Skin epidermis (tissue), 12 donors: Measurements from ENCODE around the gene CORO2B.
A peak's percentile ranks its signal among the peaks of the same experiment; 100 is the strongest.

Source experiments
- H3K27ac ChIP-seq, 21 experiments: fragments of 200-600 bp; sonication (generic) in 11 of 21; one replicate each; pipeline ENCODE4 v1.5.0; 2020; ENCODE audit warnings: mild to moderate bottlenecking in 3 of 21, inconsistent platforms in 2 of 21, moderate library complexity in 2 of 21
- H3K4me3 ChIP-seq, 7 experiments: fragments of 200-600 bp; sonication (generic) in 2 of 7; one replicate each; pipeline ENCODE4 v1.5.0; 2020; ENCODE audit warnings: inconsistent platforms in 2 of 7, mild to moderate bottlenecking in 2 of 7, moderate library complexity in 1 of 7

The CORO2B gene

GRCh38 chr15:68553994-68554720, 24.6 kb upstream of the CORO2B start:
- Histone ChIP-seq H3K27ac (no peak overlapping the region), H3K4me3 (no peak overlapping the region)

- Histone ChIP-seq H3K4me3 (no peak overlapping the region), H3K27ac (no peak overlapping the region)
Observed at GRCh38 chr15:68554721-68555678, 23.8 kb upstream of the CORO2B start.

- H3K27ac ChIP-seq: no peak overlapping the region
- no peak overlapping the region for H3K4me3 ChIP-seq
Observed at GRCh38 chr15:68555679-68556037, 23.1 kb upstream of the CORO2B start.

GRCh38 chr15:68556139-68556990, 22.4 kb upstream of the CORO2B start:
- H3K27ac ChIP-seq: no peak overlapping the region

GRCh38 chr15:68557469-68558317, 21.1 kb upstream of the CORO2B start:
- no peak overlapping the region for H3K4me3 ChIP-seq
- no peak overlapping the region for H3K27ac ChIP-seq

More at GRCh38 chr15:68556139-68556990, 22.4 kb upstream of the CORO2B start:
- no peak overlapping the region for H3K4me3 ChIP-seq

GRCh38 chr15:68558318-68559305, 20.2 kb upstream of the CORO2B start:
- Histone ChIP-seq H3K27ac (no peak overlapping the region), H3K4me3 (peak overlapping the region in 6 of 7 experiments; percentile 10 to 37 (median 22))

GRCh38 chr15:68559345-68560310, 19.2 kb upstream of the CORO2B start:
- no peak overlapping the region for H3K27ac ChIP-seq
- H3K4me3 ChIP-seq: peak overlapping the region; percentile 10 to 37 (median 22)

GRCh38 chr15:68560501-68561113, 18.2 kb upstream of the CORO2B start:
- Histone ChIP-seq H3K27ac (no peak overlapping the region), H3K4me3 (no peak overlapping the region)

- H3K4me3 ChIP-seq: no peak overlapping the region
- no peak overlapping the region for H3K27ac ChIP-seq
Observed at GRCh38 chr15:68561171-68561900, 17.5 kb upstream of the CORO2B start.

GRCh38 chr15:68561901-68562300, 16.9 kb upstream of the CORO2B start:
- H3K4me3 ChIP-seq: no peak overlapping the region
- no peak overlapping the region for H3K27ac ChIP-seq

- no peak overlapping the region for H3K4me3 ChIP-seq
Observed at GRCh38 chr15:68564173-68564572, 14.6 kb upstream of the CORO2B start.

GRCh38 chr15:68565234-68565633, 13.6 kb upstream of the CORO2B start:
- no peak overlapping the region for H3K27ac ChIP-seq
- no peak overlapping the region for H3K4me3 ChIP-seq

More at GRCh38 chr15:68564173-68564572, 14.6 kb upstream of the CORO2B start:
- H3K27ac ChIP-seq: no peak overlapping the region

- Histone ChIP-seq H3K27ac (no peak overlapping the region), H3K4me3 (no peak overlapping the region)
Observed at GRCh38 chr15:68565726-68566125, 13.1 kb upstream of the CORO2B start.

GRCh38 chr15:68566377-68566954, 12.3 kb upstream of the CORO2B start:
- Histone ChIP-seq H3K4me3 (no peak overlapping the region), H3K27ac (no peak overlapping the region)

- no peak overlapping the region for H3K27ac ChIP-seq
Observed at GRCh38 chr15:68567345-68567744, 11.4 kb upstream of the CORO2B start.

More at GRCh38 chr15:68567345-68567744, 11.4 kb upstream of the CORO2B start:
- no peak overlapping the region for H3K4me3 ChIP-seq
